ENCODE measurements around the gene MYO9B. TPM values are rescaled to one million over a fixed set of nuclear protein-coding genes. Genes with fewer than 3 reads are reported as not detected.

MYO9B gene
- polyA plus RNA-seq, 1 donor (not counting 4 experiments of a cell fraction or from before 2014, with no cell fraction given) = 14.3 TPM

- Histone ChIP-seq H4K20me1 (ENCODE audit: control insufficient read depth, extremely low read depth, insufficient read depth, low read length) (no peaks in the 10 kb centered on the region), H3K27ac (ENCODE audit: control insufficient read depth, insufficient read depth, low read length) (no peak overlapping the region), H3K79me2 (ENCODE audit: control insufficient read depth, insufficient read depth, low read length) (peaks cover 10% of the 10 kb centered on the region), H3K4me2 (ENCODE audit: control insufficient read depth, extremely low read depth, insufficient read depth, low read depth, low read length) (no peak overlapping the region), H3K27me3 (ENCODE audit: control insufficient read depth, extremely low read depth, insufficient read depth, low read length) (no peaks in the 10 kb centered on the region), H3K36me3 (ENCODE audit: control insufficient read depth in 2 of 2, extremely low read depth in 1 of 2, insufficient read depth in 2 of 2, low read length in 2 of 2) (peaks cover 3 to 20% of the 10 kb centered on the region in 2 experiments), H3K4me3 (ENCODE audit: control insufficient read depth in 2 of 3, extremely low read depth in 1 of 3, insufficient read depth in 2 of 3, low read depth in 1 of 3, low read length in 3 of 3) (no peak overlapping the region), H2AFZ (ENCODE audit: control insufficient read depth, low read length) (no peak overlapping the region), H3K9me3 (ENCODE audit: control insufficient read depth, low read depth, low read length) (peaks cover 7% of the 10 kb centered on the region), H3K9ac (ENCODE audit: control insufficient read depth, extremely low read depth, insufficient read depth, low read length) (no peak overlapping the region), H3K9me1 (ENCODE audit: control insufficient read depth, extremely low read depth, insufficient read depth, low read length) (no peaks in the 10 kb centered on the region), H3K4me1 (ENCODE audit: control insufficient read depth, extremely low read depth, insufficient read depth, low read length) (no peaks in the 10 kb centered on the region)
- no peak for FAIRE-seq
- TF ChIP-seq CTCF (optimal IDR thresholded peaks at IDR 0.05 in 1 of 3, IDR thresholded peaks at IDR 0.05 in 1 of 3, conservative IDR thresholded peaks at IDR 0.05 in 1 of 3; ENCODE audit: extremely low read depth in 1 of 3, insufficient read depth in 2 of 3, low read length in 3 of 3) = no peak
- no peak for TF ChIP-seq EZH2 (IDR thresholded peaks at IDR 0.05; ENCODE audit: low read length)
- dilution Hi-C loops (cut with MboI; ENCODE audit: extremely low pct_ligation_motif_present, low sequenced_read_pairs) = no loop called here
- no peak for DNase-seq (ENCODE audit: low read depth, low spot score)
Observed at GRCh38 chr19:17061691-17062090, 13.9 kb upstream of the MYO9B start.

- Histone ChIP-seq H3K4me1 (ENCODE audit: control insufficient read depth, extremely low read depth, insufficient read depth, low read length) (no peaks in the 10 kb centered on the region), H3K9ac (ENCODE audit: control insufficient read depth, extremely low read depth, insufficient read depth, low read length) (no peak overlapping the region), H3K4me2 (ENCODE audit: control insufficient read depth, extremely low read depth, insufficient read depth, low read depth, low read length) (no peak overlapping the region), H4K20me1 (ENCODE audit: control insufficient read depth, extremely low read depth, insufficient read depth, low read length) (no peaks in the 10 kb centered on the region), H3K27ac (ENCODE audit: control insufficient read depth, insufficient read depth, low read length) (no peak overlapping the region), H3K4me3 (ENCODE audit: control insufficient read depth in 2 of 3, extremely low read depth in 1 of 3, insufficient read depth in 2 of 3, low read depth in 1 of 3, low read length in 3 of 3) (no peak overlapping the region), H3K27me3 (ENCODE audit: control insufficient read depth, extremely low read depth, insufficient read depth, low read length) (no peaks in the 10 kb centered on the region), H3K36me3 (ENCODE audit: control insufficient read depth in 2 of 2, extremely low read depth in 1 of 2, insufficient read depth in 2 of 2, low read length in 2 of 2) (peaks cover 0 to 12% of the 10 kb centered on the region in 2 experiments), H3K79me2 (ENCODE audit: control insufficient read depth, insufficient read depth, low read length) (peaks cover 10% of the 10 kb centered on the region), H3K9me3 (ENCODE audit: control insufficient read depth, low read depth, low read length) (peaks cover 2% of the 10 kb centered on the region), H2AFZ (ENCODE audit: control insufficient read depth, low read length) (no peak overlapping the region), H3K9me1 (ENCODE audit: control insufficient read depth, extremely low read depth, insufficient read depth, low read length) (no peaks in the 10 kb centered on the region)
- DNase-seq (ENCODE audit: low read depth, low spot score) (no peak), FAIRE-seq (no peak)
- TF ChIP-seq CTCF (optimal IDR thresholded peaks at IDR 0.05 in 1 of 3, IDR thresholded peaks at IDR 0.05 in 1 of 3, conservative IDR thresholded peaks at IDR 0.05 in 1 of 3; ENCODE audit: extremely low read depth in 1 of 3, insufficient read depth in 2 of 3, low read length in 3 of 3) (no peak), EZH2 (IDR thresholded peaks at IDR 0.05; ENCODE audit: low read length) (no peak)
- dilution Hi-C loops (cut with MboI; ENCODE audit: extremely low pct_ligation_motif_present, low sequenced_read_pairs) = no loop called here
Observed at GRCh38 chr19:17063428-17063827, 12.1 kb upstream of the MYO9B start.
